BJ (cell line): ENCODE data around the gene HEXB. TPM values are rescaled to one million over a fixed set of nuclear protein-coding genes. Genes with fewer than 3 reads are reported as not detected.

Experiments used
- CTCF ChIA-PET: fragments of 350-600 bp; formaldehyde crosslinking; extraction: SDS; loops from one replicate; lab custom pipeline; 2021; ENCODE audit warnings: antibody characterized with exemption, inconsistent platforms; lab: Yijun Ruan, JAX
- POLR2A ChIA-PET: fragments of 300-600 bp; sonication (Branson Sonifier 250); formaldehyde crosslinking; extraction: SDS; loops from one replicate; lab custom pipeline; 2021; ENCODE audit warnings: antibody characterized with exemption; lab: Charles Lee
- DNase-seq: peaks from one replicate; pipeline ENCODE4 v3.0.0-alpha.2; 2011; ENCODE audit warnings: low read depth
- H3K27me3 ChIP-seq: 2 replicates; pipeline ENCODE4 v1.6.0; 2011; ENCODE audit warnings: low read length; ENCODE audit not compliant: control insufficient read depth, insufficient read depth
- H3K36me3 ChIP-seq: 2 replicates; pipeline ENCODE4 v1.5.1; 2011; ENCODE audit warnings: low read length; ENCODE audit not compliant: control insufficient read depth, insufficient read depth
- H3K4me3 ChIP-seq: 2 replicates; pipeline ENCODE4 v1.5.1; 2011; ENCODE audit warnings: low read depth, mild to moderate bottlenecking, control low read depth, low read length
- polyA plus RNA-seq: library from polyadenylated mRNA; depleted of rRNA; stranded (reverse); fragments of >200 nt; gene quantifications from 2 replicates; pipeline ENCODE4 v1.2.3, GENCODE V29; 2011
- TF ChIP-seq, protein P1 (sequence below): IDR thresholded peaks from 2 replicates; pipeline ENCODE4 v1.5.1; 2011; ENCODE audit warnings: low read depth, mild to moderate bottlenecking, control low read depth, inconsistent platforms, low read length, moderate library complexity; ENCODE audit not compliant: insufficient read depth

The HEXB gene
- polyA plus RNA-seq, 1 experiment, result 71.0 TPM

DNA sequence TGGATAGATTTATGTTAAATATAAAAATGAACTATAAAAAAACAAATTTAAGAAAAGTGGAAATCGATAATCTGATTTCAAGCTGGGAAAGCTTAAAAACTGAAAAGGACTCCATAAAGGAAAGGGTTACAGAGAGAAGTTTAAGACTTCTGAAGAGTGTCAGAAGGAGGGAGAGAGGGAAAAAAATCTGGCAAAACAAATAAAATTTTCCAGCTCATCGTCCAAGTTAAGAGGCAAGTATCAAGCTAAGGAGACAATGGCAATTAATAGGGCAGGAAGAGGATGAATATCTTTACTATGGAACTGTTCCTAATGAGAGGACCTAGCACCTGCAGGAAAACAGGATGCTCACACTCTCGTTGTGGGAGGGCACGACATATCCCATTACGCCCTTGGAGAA lies 20.5 kb upstream of the HEXB start:
- DNase-seq, result no peak
- ChIA-PET CTCF (interaction anchor here (1.2 kb wide), 1 partner anchor 762 kb away, joined by 3 read pairs; no protein-coding TSS in a partner anchor), POLR2A (no interaction called here)
- no peaks in the 10 kb centered on the region; the same call in 1 of the 2 replicates for H3K27me3 ChIP-seq
- H3K36me3 ChIP-seq, result no peaks in the 10 kb centered on the region
- no peak overlapping the region for H3K4me3 ChIP-seq
- TF ChIP-seq, protein P1, sequence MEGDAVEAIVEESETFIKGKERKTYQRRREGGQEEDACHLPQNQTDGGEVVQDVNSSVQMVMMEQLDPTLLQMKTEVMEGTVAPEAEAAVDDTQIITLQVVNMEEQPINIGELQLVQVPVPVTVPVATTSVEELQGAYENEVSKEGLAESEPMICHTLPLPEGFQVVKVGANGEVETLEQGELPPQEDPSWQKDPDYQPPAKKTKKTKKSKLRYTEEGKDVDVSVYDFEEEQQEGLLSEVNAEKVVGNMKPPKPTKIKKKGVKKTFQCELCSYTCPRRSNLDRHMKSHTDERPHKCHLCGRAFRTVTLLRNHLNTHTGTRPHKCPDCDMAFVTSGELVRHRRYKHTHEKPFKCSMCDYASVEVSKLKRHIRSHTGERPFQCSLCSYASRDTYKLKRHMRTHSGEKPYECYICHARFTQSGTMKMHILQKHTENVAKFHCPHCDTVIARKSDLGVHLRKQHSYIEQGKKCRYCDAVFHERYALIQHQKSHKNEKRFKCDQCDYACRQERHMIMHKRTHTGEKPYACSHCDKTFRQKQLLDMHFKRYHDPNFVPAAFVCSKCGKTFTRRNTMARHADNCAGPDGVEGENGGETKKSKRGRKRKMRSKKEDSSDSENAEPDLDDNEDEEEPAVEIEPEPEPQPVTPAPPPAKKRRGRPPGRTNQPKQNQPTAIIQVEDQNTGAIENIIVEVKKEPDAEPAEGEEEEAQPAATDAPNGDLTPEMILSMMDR, result no peak

DNA sequence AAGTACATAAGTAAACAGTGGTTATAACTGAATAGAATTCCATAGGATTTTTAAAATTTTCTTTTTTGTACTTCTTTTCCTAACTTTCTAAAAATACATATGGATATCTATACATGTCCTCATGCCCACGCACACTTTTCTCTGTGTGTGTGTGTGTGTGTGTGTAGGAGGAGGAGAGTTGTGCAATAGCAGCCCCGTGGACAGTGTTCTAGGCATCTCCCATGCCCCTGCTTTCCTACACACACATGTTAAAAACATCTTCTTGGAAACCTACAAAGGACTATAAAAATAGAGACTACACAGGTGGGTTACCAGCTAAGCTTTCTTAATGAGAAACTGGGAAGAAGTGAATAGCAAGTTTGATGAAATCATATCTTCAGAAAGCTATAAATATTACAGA lies 19.8 kb upstream of the HEXB start:
- ChIA-PET POLR2A (no interaction called here), CTCF (interaction anchor here (1.2 kb wide), 1 partner anchor 763 kb away, joined by 3 read pairs; no protein-coding TSS in a partner anchor)
- DNase-seq, result no peak
- Histone ChIP-seq H3K4me3 (no peak overlapping the region), H3K27me3 (no peaks in the 10 kb centered on the region; the same call in 1 of the 2 replicates), H3K36me3 (no peaks in the 10 kb centered on the region)
- TF ChIP-seq, protein P1, result no peak

DNA sequence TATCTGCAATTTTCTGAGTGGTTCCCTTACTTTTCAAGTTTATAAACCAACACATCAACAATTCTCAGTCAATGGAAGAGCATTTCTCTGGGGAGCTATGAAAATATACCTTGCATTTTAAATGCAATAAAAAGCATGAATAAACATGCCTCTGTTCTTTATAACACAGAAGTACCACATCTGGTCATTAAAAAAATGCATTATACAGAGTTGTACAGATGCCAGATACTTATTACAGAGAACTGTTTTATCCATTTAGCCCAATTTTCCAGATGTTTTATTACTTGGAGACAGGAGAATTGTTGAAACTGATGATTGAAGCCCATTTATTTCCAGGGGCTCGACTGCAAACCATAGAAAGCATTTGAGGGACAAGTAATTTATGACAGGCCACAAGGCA lies 19.2 kb upstream of the HEXB start:
- ChIA-PET CTCF (no interaction called here), POLR2A (no interaction called here)
- TF ChIP-seq, protein P1, result no peak
- H3K4me3 ChIP-seq, result no peak overlapping the region
- no peak for DNase-seq
- peaks cover 2% of the 10 kb centered on the region for H3K27me3 ChIP-seq
- H3K36me3 ChIP-seq, result no peaks in the 10 kb centered on the region

DNA sequence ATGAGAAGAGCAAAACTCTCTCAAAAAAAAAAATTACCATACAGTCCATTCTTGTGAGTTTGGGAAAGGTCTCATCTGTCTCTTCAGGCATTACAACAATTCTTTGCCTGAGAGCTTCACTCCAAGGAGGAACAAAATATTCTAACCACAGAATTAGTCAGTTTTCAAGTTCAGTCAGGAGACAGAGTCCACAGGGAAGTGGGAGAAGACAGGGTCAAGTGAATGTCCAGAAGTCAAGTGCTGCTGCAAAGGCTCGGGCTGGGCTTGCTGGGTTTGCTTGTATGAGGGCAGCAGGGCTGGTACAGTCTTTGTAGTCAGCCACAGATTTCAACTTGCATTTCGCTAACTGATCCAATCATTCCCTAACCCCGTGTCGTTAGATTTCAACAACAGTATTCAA lies 17.6 kb upstream of the HEXB start:
- TF ChIP-seq, protein P1, result no peak
- Histone ChIP-seq H3K4me3 (no peak overlapping the region), H3K36me3 (no peaks in the 10 kb centered on the region), H3K27me3 (peaks cover 3% of the 10 kb centered on the region)
- no peak for DNase-seq
- CTCF ChIA-PET, result interaction anchor here (0.6 to 0.9 kb wide), 4 partner anchors 8 to 647 kb away, joined by 3 to 5 read pairs (median 4); no protein-coding TSS in a partner anchor
- POLR2A ChIA-PET, result interaction anchor here (0.5 kb wide), 2 partner anchors 371 to 863 kb away, joined by 9 to 13 read pairs; no protein-coding TSS in a partner anchor

DNA sequence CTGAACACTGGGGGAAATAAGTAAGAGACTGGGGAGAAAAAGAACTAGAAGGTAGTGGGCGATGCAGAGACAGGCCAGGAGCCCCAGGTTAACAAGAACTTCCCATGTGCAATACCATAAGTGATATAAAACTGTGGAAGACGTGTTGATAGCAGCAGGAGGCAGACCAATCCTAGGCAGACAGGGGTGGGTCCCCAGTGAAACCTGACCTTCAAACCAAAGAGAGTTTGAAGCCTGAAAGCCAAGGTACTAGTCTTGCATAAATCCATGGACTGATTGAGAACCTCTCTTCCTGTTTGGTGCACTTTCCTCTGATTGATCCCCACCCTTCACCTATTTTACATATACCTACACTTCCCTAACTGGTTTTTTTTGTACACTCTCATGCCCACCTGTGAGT lies 15.2 kb upstream of the HEXB start:
- Histone ChIP-seq H3K27me3 (peaks cover 3% of the 10 kb centered on the region), H3K4me3 (no peak overlapping the region), H3K36me3 (no peaks in the 10 kb centered on the region)
- TF ChIP-seq, protein P1, result no peak
- CTCF ChIA-PET, result interaction anchor here (1.0 to 1.2 kb wide), 2 partner anchors 11 to 379 kb away, joined by 5 read pairs; no protein-coding TSS in a partner anchor
- no peak for DNase-seq
- POLR2A ChIA-PET, result no interaction called here
